ENCODE results near the gene STMND1. TPM values are rescaled to one million over a fixed set of nuclear protein-coding genes. Genes with fewer than 3 reads are reported as not detected.

Gene STMND1
- total RNA-seq, 2 experiments from 2014 or later, result not detected

- H3K36me3 Mint-ChIP-seq (ENCODE audit: low read depth), result no peaks in the 10 kb centered on the region
- H3K4me1 Mint-ChIP-seq, result no peaks in the 10 kb centered on the region
- no peak overlapping the region for H3K27ac Mint-ChIP-seq
- H3K9me3 Mint-ChIP-seq, result no peaks in the 10 kb centered on the region
- peaks cover 4% of the 10 kb centered on the region for H3K27me3 Mint-ChIP-seq
- no peak for DNase-seq
- ChIA-PET CTCF (no interaction called here), POLR2A (no interaction called here)
- H3K4me3 Mint-ChIP-seq, result no peak overlapping the region
These were observed 77.8 kb downstream of the STMND1 start for GRCh38 chr6:17179530-17180073.

Other genes starting within 250 kb of the STMND1 start
- gene RBM24, start 179.3 kb downstream of the STMND1 start, total RNA-seq, result not detected